Glomerular visceral epithelial cell (primary cell): ENCODE data around the gene IL20.

Experiments
- DNase-seq: peaks from one replicate; pipeline ENCODE4 v3.0.0-alpha.2; 2016; ENCODE audit errors: extremely low spot score

Gene IL20

DNA sequence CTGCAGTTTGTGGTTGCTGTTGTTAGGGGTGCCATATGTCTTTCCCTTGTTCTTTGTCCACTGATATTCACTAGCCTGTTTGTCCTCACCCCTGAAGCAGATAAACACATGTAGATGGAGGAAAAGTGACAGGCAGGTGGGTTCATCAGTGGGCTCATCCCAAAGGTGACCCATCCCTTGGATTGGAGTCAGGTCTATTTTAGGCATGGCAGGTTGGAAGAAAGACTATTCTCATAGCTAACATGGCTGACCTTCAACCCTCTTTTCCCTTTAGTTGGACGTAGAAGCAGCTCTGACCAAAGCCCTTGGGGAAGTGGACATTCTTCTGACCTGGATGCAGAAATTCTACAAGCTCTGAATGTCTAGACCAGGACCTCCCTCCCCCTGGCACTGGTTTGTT is 37.3 kb downstream of the IL20 start:
- DNase-seq, result no peak

DNA sequence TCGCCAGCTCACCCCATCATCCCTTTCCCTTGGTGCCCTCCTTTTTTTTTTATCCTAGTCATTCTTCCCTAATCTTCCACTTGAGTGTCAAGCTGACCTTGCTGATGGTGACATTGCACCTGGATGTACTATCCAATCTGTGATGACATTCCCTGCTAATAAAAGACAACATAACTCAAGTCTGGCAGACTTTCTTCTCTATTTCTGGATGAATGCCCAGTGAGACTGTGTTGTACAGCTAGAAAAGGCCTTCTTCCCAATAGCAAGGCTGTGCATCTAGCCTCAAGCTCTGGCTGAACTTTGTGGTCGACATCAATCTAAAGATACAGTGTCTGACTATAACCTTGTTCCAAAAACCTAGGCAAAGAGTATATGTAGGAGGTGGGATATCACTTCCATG is 38.3 kb downstream of the IL20 start:
- DNase-seq, result no peak

DNA sequence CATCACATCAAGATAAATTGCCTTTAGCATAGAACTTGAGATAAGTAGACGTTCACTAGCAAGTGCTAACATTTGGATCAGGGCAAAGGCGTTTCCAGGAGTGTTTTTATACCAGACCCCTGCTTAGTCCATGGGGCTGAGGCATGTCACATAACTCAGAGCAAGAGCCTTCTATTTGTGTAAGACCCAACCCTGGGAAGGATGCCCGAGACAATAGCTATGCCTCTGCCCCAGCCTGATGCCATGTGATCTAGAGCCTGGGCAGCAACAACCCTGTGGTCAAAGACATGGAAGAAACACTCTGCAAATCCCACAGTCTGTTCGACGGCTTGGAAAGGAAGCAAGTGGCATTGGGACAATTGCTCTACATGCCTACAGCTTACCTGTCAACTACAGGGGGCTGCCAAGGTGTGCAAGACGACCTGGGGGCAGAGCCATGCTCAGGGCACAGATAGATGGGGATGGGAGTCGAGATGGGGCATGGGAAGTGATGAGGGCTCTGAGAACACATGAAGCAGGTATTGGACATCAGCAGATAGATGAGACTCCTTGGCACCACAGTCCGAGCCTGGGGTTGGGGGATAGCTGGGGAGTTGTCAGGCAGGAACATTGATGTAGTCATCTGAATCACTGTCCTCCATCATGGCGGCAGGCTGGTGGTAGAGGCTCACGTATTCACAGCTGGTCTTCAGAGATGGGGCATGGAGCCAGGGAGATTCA is 39.2 kb downstream of the IL20 start:
- DNase-seq, result no peak

DNA sequence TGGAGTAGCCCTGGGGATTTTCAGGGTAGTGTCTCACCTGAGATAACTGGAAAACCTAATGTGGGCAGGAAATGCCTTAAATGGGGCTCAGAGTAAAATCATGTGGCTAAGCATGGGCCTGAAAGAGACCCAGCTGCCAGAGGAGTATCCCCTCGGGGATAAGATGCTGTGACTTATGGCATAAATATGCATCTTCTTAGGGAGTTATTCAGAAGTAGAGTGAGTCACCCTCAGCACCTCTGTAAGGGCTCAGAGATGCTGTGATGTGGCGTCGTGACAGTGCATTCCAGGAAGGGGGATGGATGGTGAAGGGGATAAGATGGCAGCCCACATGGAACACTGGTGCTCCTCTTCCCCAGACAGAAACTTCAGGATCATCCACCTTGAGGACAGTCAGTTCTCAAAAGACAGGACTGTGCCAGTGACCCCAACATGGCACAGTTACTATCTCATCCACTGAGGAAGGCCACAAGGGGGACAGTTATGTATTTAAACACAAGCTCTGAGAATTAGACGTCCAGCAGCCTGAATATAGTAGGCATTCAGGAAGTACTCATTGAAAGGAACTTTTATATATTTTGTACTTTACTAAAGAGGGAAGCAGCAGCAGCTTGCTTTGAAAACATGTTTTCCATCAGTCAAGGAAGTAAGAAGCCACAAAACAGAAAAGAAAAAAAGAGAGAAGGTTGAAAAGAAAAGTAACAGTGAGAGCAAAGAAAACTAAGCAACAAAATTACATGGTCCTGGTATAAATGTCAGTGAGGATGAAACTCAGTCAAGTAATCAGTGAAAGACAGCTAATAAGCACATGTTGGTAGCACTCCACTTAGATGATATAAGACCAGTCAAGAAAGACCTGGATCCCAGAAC is 40.1 kb downstream of the IL20 start:
- peak; percentile 71 for DNase-seq

DNA sequence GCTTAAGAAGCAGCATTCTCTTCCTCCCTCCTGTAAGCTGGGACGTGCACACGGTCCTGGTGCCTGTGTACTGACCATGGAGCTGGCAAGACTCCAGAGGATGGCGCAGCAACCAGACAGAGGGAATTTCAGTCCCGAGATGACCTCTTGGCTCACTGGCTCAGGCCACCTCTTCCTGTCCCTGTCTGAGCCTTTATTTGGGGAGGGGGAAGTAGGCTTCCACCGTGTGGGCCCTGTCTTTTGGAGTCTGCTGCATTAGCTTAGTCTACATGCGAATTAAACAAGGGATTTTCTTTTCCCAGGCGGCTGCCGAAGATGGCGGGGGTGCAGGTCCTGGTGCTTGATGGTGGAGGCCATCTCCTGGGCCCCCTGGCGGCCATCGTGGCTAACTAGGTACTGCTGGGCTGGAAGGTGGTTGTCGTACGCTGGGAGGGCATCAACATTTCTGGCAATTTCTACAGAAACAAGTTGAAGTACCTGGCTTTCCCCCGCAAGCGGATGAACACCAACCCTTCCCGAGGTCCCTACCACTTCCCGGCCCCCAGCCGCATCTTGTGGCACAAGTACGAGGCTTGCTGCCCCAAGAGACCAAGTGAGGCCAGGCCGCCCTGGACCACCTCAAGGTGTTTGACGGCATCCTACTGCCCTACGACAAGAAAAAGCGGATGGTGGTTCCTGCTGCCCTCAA is 42.0 kb downstream of the IL20 start:
- no peak for DNase-seq

DNA sequence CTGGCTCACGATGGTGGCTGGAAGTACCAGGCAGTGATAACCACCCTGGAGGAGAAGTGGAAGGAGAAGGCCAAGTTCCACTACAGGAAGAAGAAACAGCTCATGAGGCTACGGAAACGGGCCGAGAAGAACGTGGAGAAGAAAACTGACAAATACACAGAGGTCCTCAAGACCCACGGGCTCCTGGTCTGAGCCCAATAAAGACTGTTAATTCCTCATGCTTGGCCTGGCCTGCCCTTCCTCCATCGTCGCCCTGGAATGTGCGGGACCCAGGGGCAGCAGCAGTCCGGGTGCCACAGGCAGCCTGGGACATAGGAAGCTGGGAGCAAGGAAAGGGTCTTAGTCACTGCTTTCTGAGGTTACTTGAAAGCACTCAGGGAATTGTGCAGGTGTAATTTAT is 42.6 kb downstream of the IL20 start:
- no peak for DNase-seq

DNA sequence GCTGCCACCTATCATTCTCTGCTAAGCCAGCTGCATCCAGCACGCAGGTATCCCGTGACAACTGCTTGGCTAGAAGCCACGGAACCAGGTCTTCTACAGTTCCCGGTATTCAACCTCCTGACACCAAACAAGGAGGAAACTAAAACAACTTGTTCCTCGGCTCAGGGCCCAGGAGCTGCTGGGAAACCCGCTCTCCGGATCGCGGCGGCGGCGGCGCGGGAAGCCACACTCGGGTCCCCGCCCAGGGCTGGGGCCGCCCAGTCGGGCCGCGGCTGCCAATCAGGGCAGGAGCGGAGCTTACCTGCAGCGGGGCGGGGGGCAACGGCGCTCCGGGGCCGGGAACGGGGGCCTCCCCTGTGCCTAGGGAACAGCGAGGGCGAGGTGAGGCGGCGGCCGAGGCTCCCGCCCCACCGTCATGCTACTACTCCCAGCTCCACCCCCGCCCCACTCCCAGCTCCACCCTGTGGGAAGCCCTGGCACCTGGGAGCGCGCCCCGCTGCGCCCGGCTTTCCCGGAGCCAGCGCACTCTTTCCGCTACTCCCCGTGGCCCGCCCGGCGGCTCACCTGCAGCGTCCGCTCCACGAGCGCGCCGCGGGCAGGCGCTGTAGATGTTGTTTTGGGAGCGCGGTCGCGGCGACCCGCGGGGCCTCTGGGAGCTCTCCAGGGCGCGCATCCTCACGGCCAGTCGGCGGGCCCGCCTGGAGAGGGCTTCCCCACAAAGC is 43.9 kb downstream of the IL20 start:
- DNase-seq, result peak; percentile 46

DNA sequence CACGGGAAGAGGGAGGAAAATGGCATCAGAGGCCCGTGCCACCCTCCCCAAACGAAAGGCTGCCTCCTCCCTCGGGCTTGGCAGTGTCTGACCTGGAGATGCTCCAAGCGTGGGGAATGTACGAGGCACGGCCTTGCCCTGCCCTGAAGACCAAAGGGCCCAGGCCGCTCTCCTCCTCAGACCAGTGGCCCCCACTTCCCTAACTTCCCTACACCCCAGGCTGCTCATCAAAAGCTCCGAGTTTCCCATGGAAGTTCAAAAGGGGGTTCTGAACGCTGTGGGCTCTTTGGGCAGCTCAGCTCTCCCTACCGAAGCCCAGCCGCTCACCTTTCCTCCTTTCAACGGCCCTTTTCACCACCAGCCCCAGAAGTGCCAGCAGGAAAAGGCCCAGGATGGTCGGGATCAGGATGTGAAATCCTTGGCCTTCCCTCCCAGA is 44.5 kb downstream of the IL20 start:
- no peak for DNase-seq

DNA sequence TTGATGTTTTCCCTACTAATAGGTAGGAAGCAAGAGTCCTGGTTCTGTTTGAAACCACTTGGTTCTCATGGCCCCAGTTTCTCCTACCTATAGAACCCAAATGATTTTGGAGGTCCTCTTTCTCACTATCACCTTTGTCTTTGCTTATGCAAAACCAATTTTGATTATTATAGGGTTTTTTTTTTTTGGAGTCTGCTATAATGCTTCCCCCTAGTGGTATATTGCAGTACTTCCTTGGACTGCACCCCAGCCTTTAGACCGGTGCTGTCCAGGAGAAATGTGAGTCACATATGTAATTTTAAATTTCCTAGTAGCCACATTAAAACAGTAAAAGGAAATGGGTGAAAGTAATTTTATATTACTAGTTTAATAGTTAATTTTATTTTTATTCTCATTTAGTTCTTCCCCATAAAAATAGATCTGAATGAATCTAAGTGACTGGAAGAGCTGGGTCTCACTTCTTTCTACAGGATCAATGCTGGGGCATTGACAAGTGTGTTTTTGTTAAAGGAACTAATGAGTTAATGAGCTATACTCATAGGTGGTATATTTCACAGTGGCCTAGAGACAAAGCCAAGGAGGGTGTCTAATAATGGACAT is 45.7 kb downstream of the IL20 start:
- peak; percentile 71 for DNase-seq

DNA sequence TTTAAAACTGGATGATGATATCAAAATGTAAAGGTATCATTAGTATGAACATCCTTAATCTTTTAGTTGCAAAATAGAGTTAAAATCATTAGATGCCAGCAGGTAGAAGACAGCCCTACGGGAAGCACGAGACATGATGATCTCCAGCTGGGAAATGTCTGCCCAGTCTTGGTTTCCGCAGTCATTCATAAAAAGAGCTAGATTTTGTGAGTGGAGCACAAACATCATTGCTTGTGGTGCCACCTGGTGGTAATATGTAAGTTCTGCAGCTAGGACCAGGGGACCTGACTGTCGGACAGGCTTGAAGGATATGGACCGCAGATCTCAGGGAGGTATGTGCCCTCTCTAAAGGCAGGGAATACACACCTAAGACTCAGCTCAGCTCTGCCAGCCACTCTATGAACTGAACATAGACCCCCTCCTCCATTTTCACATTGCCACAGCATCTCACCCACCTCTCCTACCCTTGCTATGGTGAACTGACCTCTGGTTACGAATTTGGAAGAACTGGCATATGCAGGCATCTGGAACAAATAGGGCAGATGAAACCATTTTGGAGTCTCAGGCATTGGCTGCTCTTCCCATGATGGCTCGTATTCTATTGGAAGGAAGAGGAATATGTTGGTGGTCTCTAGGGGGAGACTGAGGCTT is 47.1 kb downstream of the IL20 start:
- DNase-seq, result peak; percentile 79

DNA sequence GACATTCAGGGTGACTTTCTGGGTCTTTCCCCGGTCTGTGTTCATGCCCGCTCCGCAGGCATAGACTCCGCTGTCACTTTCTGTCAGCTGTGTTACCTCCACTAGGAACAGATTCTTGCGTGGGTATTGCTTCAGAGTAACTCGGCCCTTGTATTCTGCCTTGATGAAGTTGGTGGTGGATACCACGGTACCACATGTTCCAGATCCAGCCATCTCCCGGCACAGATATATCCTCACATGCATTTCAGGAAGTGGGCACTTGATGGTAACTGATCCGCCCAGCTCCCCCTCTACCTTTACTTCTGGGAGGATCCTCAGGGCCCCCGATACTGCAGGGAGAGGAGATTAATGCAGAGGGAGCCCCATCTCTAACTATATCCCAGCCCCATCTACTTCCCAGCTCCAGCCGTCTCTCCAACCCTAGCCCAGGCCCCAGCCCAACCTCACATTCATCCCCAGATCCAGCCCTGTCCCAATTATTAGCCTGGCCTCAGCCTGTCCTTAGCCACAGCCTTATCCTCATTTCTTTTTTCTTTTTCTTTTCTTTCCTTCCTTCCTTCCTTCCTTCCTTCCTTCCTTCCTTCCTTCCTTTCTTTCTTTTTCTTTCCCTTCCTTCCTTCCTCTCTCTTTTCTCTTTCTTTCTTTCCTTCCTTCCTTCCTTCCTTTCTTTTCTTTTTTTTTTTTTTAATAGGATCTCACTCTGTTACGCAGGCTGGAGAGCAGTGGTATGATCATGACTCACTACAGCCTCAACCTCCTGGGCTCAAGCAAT is 48.5 kb downstream of the IL20 start:
- DNase-seq, result no peak

DNA sequence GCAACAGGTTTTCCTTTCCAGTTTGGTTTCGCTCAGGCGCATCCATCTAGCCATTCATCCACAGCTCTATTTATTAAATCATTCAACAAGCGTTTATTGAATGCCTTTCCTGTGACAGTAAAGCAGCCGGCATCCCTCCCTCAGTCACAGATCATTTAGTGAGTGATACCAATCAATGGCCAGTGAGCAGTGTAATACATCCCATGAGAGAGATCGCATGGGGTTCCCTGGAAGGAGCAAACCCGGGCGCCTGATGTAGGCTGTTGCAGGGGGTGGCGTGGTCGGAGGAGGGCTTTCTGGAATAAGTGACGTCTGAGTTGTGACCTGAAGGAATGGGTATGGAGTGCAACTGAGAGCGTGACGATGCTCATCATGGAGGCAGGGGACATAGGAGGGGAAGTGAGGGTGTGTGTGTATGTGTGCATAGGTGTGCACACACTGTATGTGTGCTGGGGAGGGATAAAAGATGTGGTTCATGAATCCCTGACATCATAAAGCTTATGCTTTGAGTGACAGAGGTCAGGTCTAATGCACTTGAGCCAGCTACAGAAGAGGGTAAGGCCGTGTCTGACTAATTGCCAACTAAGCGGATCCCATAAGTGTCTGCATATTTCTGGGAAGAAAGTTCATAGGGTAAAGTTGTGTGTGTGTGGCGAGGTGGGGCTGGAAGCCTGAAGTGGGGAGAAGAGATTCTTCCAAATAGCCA is 49.8 kb downstream of the IL20 start:
- DNase-seq, result peak; percentile 15

DNA sequence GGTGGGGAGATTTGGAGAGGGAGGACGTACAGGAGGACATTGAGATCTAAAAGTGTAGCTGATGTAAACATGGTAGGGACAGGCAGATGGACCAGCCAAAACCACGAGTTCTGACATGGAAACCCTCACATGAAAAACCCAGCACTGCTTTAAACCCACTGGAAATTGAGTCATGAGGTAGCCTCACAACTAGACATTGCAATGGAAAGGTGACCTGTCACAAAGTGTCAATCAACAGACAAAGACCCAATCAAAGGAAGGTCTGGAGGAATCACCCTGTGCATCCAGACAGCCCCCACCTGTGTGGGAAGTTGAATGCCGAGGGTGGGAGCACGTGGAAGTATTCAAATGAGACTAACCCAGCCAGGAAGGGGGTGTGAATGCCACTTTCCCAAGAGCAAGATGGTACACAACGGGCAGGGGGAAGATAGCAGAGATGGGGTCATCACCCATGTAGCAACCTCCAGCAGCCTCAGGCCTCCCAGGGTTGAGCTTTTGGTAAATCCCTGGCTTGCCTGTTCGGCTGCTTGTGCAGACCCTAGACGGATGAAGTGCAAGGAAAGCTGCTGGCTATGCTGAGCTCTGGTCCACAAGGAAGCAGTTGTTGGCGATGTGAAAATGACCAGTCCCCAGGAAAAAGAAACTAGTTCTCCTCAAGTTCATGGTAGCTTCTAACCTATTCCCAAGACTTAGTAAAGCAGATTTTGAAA is 50.7 kb downstream of the IL20 start:
- no peak for DNase-seq

DNA sequence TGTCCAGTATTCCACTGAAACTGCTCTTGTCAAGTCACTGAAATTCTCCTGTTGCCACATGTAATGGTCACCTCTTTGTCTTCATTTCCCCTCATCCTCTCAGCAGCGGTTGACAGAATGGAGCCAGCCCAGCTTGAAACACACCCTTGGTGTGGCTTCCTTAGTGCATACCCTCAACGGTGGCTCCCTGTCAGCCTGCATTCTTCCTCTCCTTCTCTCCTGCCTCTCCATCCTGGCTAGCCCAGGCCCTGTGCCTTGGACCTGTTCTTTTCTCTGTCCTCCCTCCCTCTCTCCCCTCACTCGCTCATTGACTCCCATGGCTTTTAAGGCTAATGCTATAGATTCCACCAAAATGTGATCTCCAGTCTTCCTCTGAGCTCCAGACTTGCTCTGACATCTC is 52.7 kb downstream of the IL20 start:
- no peak for DNase-seq
